ENCODE measurements around the gene POLR2B.
A peak's percentile ranks its signal among the peaks of the same experiment; 100 is the strongest.
"Not testable (repeated sequence)": the region's sequence is repeated elsewhere in the genome, so short reads cannot be mapped to it uniquely, and the experiment has no call there.

POLR2B gene

DNA sequence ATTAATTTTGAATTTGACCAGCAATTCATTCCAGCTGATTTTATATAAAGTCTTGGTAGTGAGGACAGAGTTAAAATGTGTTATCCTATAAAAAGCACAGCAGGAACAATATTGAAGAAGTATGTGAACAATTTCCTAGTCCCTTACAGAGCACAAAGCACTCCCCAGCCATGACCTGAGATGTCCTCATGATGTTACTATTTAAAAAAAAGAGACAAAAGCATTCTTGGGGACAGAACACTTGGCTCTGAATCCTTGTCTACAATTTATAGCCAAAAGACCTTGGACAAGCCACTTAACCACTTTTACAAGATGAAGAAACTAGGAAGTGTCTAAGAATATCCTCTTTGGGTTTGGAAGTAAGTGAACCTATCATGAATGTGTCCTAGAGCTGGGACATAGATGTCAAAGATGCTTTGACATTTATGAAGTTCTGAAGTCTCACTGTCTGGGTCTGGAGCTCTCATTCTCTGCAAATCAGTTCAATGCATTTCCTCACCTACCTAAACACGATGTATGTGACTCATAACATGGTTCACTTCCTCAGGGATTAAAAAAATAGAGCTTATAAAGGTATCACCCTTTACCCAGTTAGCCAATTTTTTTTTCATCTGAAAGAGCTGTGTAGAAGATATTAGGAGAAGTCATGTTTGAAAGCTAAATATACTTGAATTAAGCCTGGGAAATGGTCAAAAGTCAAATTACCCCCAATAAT, 70.1 kb downstream of the POLR2B start:
- H3K27ac ChIP-seq (ENCODE audit: low read depth in 2 of 2, low read length in 2 of 2) = no peak overlapping the region

DNA sequence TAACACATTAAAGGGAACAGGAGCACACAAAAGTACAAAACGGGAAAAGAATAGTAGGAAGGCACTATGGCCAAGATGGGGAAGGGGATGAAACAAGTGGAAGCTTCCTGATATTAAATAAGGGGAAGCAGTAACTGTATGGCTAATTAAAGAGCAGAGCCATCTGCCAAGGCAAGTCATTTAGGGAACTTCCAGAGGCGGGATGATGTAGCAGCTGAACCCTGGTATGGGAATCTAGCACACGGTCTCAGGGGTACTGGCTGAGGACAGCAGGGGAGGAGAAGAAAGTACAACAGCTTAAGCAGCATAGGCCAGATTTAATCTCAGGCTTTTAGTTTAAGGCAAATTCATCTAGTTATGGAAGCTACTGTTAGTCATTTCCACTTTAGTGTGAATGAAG, 72.4 kb downstream of the POLR2B start:
- Histone ChIP-seq H3K9me3 (ENCODE audit: control insufficient read depth in 2 of 2, low read length in 2 of 2) (no peaks in the 10 kb centered on the region), H3K27ac (ENCODE audit: low read depth in 2 of 2, low read length in 2 of 2) (no peak overlapping the region), H3K4me1 (ENCODE audit: control insufficient read depth in 2 of 2, insufficient read depth in 2 of 2, low read length in 2 of 2) (no peaks in the 10 kb centered on the region), H3K27me3 (ENCODE audit: control insufficient read depth in 2 of 2, insufficient read depth in 2 of 2, low read length in 2 of 2) (no peaks in the 10 kb centered on the region), H3K36me3 (ENCODE audit: control insufficient read depth in 2 of 2, insufficient read depth in 2 of 2, low read length in 2 of 2) (no peaks in the 10 kb centered on the region), H3K9ac (ENCODE audit: low read depth in 1 of 2, low read length in 2 of 2) (no peak overlapping the region), H3K4me3 (ENCODE audit: low read length in 2 of 2) (no peak overlapping the region)

More for the DNA sequence above, 70.1 kb downstream of the POLR2B start:
- Histone ChIP-seq H3K4me1 (ENCODE audit: control insufficient read depth in 2 of 2, insufficient read depth in 2 of 2, low read length in 2 of 2) (peaks cover under 1% of the 10 kb centered on the region in 2 donors), H3K9me3 (ENCODE audit: control insufficient read depth in 2 of 2, low read length in 2 of 2) (no peaks in the 10 kb centered on the region), H3K36me3 (ENCODE audit: control insufficient read depth in 2 of 2, insufficient read depth in 2 of 2, low read length in 2 of 2) (no peaks in the 10 kb centered on the region), H3K9ac (ENCODE audit: low read depth in 1 of 2, low read length in 2 of 2) (no peak overlapping the region), H3K4me3 (ENCODE audit: low read length in 2 of 2) (no peak overlapping the region), H3K27me3 (ENCODE audit: control insufficient read depth in 2 of 2, insufficient read depth in 2 of 2, low read length in 2 of 2) (no peaks in the 10 kb centered on the region)

GRCh38 chr4:57051524-57051923, 72.8 kb downstream of the POLR2B start:
- Histone ChIP-seq H3K9ac (ENCODE audit: low read depth in 1 of 2, low read length in 2 of 2) (no peak overlapping the region), H3K27me3 (ENCODE audit: control insufficient read depth in 2 of 2, insufficient read depth in 2 of 2, low read length in 2 of 2) (no peaks in the 10 kb centered on the region), H3K27ac (ENCODE audit: low read depth in 2 of 2, low read length in 2 of 2) (no peak overlapping the region)

GRCh38 chr4:57053508-57053907, 74.8 kb downstream of the POLR2B start:
- no peaks in the 10 kb centered on the region for H3K36me3 ChIP-seq (ENCODE audit: control insufficient read depth in 2 of 2, insufficient read depth in 2 of 2, low read length in 2 of 2)
- H3K9me3 ChIP-seq (ENCODE audit: control insufficient read depth in 2 of 2, low read length in 2 of 2) = no peaks in the 10 kb centered on the region
- no peaks in the 10 kb centered on the region for H3K27me3 ChIP-seq (ENCODE audit: control insufficient read depth in 2 of 2, insufficient read depth in 2 of 2, low read length in 2 of 2)
- no peak overlapping the region for H3K27ac ChIP-seq (ENCODE audit: low read depth in 2 of 2, low read length in 2 of 2)
- no peak overlapping the region for H3K9ac ChIP-seq (ENCODE audit: low read depth in 1 of 2, low read length in 2 of 2)
- no peaks in the 10 kb centered on the region for H3K4me1 ChIP-seq (ENCODE audit: control insufficient read depth in 2 of 2, insufficient read depth in 2 of 2, low read length in 2 of 2)
- no peak overlapping the region for H3K4me3 ChIP-seq (ENCODE audit: low read length in 2 of 2)

More at GRCh38 chr4:57051524-57051923, 72.8 kb downstream of the POLR2B start:
- Histone ChIP-seq H3K36me3 (ENCODE audit: control insufficient read depth in 2 of 2, insufficient read depth in 2 of 2, low read length in 2 of 2) (no peaks in the 10 kb centered on the region), H3K9me3 (ENCODE audit: control insufficient read depth in 2 of 2, low read length in 2 of 2) (no peaks in the 10 kb centered on the region), H3K4me3 (ENCODE audit: low read length in 2 of 2) (no peak overlapping the region), H3K4me1 (ENCODE audit: control insufficient read depth in 2 of 2, insufficient read depth in 2 of 2, low read length in 2 of 2) (no peaks in the 10 kb centered on the region)

- no peaks in the 10 kb centered on the region for H3K36me3 ChIP-seq (ENCODE audit: control insufficient read depth in 2 of 2, insufficient read depth in 2 of 2, low read length in 2 of 2)
- no peak overlapping the region for H3K9ac ChIP-seq (ENCODE audit: low read depth in 1 of 2, low read length in 2 of 2)
- no peaks in the 10 kb centered on the region for H3K27me3 ChIP-seq (ENCODE audit: control insufficient read depth in 2 of 2, insufficient read depth in 2 of 2, low read length in 2 of 2)
- no peak overlapping the region for H3K4me3 ChIP-seq (ENCODE audit: low read length in 2 of 2)
- H3K9me3 ChIP-seq (ENCODE audit: control insufficient read depth in 2 of 2, low read length in 2 of 2) = no peaks in the 10 kb centered on the region
- no peaks in the 10 kb centered on the region for H3K4me1 ChIP-seq (ENCODE audit: control insufficient read depth in 2 of 2, insufficient read depth in 2 of 2, low read length in 2 of 2)
- H3K27ac ChIP-seq (ENCODE audit: low read depth in 2 of 2, low read length in 2 of 2) = no peak overlapping the region
These were observed 77.2 kb downstream of the POLR2B start for GRCh38 chr4:57055886-57056285.

- peak overlapping the region; percentile 27 to 38 for H3K27ac ChIP-seq (ENCODE audit: low read depth in 2 of 2, low read length in 2 of 2)
- no peaks in the 10 kb centered on the region for H3K36me3 ChIP-seq (ENCODE audit: control insufficient read depth in 2 of 2, insufficient read depth in 2 of 2, low read length in 2 of 2)
- no peak overlapping the region for H3K4me3 ChIP-seq (ENCODE audit: low read length in 2 of 2)
- H3K9me3 ChIP-seq (ENCODE audit: control insufficient read depth in 2 of 2, low read length in 2 of 2) = no peaks in the 10 kb centered on the region
- no peak overlapping the region for H3K9ac ChIP-seq (ENCODE audit: low read depth in 1 of 2, low read length in 2 of 2)
- H3K27me3 ChIP-seq (ENCODE audit: control insufficient read depth in 2 of 2, insufficient read depth in 2 of 2, low read length in 2 of 2) = no peaks in the 10 kb centered on the region
- no peaks in the 10 kb centered on the region for H3K4me1 ChIP-seq (ENCODE audit: control insufficient read depth in 2 of 2, insufficient read depth in 2 of 2, low read length in 2 of 2)
These were observed 81.4 kb downstream of the POLR2B start for GRCh38 chr4:57059890-57060716.

DNA sequence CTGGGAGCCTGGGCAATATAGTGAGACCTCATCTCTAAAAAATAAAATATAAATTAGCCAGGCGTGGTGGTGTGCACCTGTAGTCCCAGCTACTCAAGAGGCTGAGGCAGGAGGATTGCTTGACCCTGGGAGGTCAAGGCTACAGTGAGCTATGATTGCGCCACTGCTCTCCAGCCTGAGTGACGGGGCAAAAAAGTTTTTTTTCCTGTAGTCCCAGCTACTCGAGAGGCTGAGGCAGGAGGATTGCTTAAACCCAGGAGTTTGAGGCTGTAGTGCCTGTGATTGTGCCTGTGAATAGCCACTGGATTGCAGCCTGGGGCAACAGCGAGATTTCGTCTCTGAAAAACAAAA, 82.0 kb downstream of the POLR2B start:
- not testable (repeated sequence) for H3K27me3 ChIP-seq (ENCODE audit: control insufficient read depth in 2 of 2, insufficient read depth in 2 of 2, low read length in 2 of 2); H3K36me3 ChIP-seq (ENCODE audit: control insufficient read depth in 2 of 2, insufficient read depth in 2 of 2, low read length in 2 of 2); H3K4me1 ChIP-seq (ENCODE audit: control insufficient read depth in 2 of 2, insufficient read depth in 2 of 2, low read length in 2 of 2); H3K9me3 ChIP-seq (ENCODE audit: control insufficient read depth in 2 of 2, low read length in 2 of 2); H3K9ac ChIP-seq (ENCODE audit: low read depth in 1 of 2, low read length in 2 of 2); H3K4me3 ChIP-seq (ENCODE audit: low read length in 2 of 2); H3K27ac ChIP-seq (ENCODE audit: low read depth in 2 of 2, low read length in 2 of 2)

DNA sequence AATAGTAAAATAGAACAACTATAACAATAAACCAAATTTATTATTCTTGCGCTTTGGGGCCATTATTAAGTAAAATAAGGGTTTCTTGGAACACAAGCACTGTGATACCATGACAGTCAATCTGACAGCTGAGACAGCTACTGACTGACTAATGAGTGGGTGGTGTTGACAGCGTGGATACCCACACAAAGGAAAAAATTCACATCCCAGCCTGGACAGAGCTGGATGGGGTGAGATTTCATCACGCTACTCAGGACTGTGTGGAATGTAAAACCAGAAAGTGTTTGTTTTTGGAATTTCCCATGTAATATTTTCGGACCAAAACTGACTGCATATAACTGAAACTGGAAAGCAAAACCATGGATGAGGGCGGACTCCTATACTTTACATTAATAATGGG, 82.7 kb downstream of the POLR2B start:
- H3K4me1 ChIP-seq (ENCODE audit: control insufficient read depth in 2 of 2, insufficient read depth in 2 of 2, low read length in 2 of 2) = peaks cover 0 to 3% of the 10 kb centered on the region in 2 donors
- H3K9ac ChIP-seq (ENCODE audit: low read depth in 1 of 2, low read length in 2 of 2) = no peak overlapping the region
- H3K9me3 ChIP-seq (ENCODE audit: control insufficient read depth in 2 of 2, low read length in 2 of 2) = no peaks in the 10 kb centered on the region
- no peaks in the 10 kb centered on the region for H3K27me3 ChIP-seq (ENCODE audit: control insufficient read depth in 2 of 2, insufficient read depth in 2 of 2, low read length in 2 of 2)
- H3K36me3 ChIP-seq (ENCODE audit: control insufficient read depth in 2 of 2, insufficient read depth in 2 of 2, low read length in 2 of 2) = no peaks in the 10 kb centered on the region
- no peak overlapping the region for H3K27ac ChIP-seq (ENCODE audit: low read depth in 2 of 2, low read length in 2 of 2)
- no peak overlapping the region for H3K4me3 ChIP-seq (ENCODE audit: low read length in 2 of 2)

- H3K36me3 ChIP-seq (ENCODE audit: control insufficient read depth in 2 of 2, insufficient read depth in 2 of 2, low read length in 2 of 2) = no peaks in the 10 kb centered on the region
- no peak overlapping the region for H3K4me3 ChIP-seq (ENCODE audit: low read length in 2 of 2)
- peaks cover 0 to 3% of the 10 kb centered on the region in 2 donors for H3K4me1 ChIP-seq (ENCODE audit: control insufficient read depth in 2 of 2, insufficient read depth in 2 of 2, low read length in 2 of 2)
- no peaks in the 10 kb centered on the region for H3K27me3 ChIP-seq (ENCODE audit: control insufficient read depth in 2 of 2, insufficient read depth in 2 of 2, low read length in 2 of 2)
- H3K27ac ChIP-seq (ENCODE audit: low read depth in 2 of 2, low read length in 2 of 2) = no peak overlapping the region
- H3K9me3 ChIP-seq (ENCODE audit: control insufficient read depth in 2 of 2, low read length in 2 of 2) = no peaks in the 10 kb centered on the region
- H3K9ac ChIP-seq (ENCODE audit: low read depth in 1 of 2, low read length in 2 of 2) = no peak overlapping the region
These were observed 84.8 kb downstream of the POLR2B start for GRCh38 chr4:57063518-57063917.

DNA sequence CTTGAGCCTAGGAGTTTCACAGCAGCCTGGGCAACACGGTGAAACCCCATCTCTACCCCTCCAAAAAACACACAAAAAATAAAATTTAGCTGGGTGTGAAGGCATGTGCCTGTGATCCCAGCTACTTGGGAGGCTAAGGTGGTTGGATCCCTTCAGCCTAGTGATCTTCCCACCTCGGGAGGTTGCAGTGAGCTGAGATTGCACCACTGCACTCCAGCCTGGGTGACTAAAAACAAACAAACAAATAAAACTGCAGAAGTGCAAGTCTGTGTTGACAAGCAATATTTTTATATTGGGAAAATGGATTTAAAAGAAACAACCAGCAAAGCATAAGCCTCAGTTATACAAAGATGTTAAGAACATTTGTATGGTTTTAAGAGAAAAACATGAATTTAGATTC, 85.4 kb downstream of the POLR2B start:
- H3K9ac ChIP-seq (ENCODE audit: low read depth in 1 of 2, low read length in 2 of 2) = no peak overlapping the region
- peaks cover 0 to 3% of the 10 kb centered on the region in 2 donors for H3K4me1 ChIP-seq (ENCODE audit: control insufficient read depth in 2 of 2, insufficient read depth in 2 of 2, low read length in 2 of 2)
- no peak overlapping the region for H3K27ac ChIP-seq (ENCODE audit: low read depth in 2 of 2, low read length in 2 of 2)
- H3K36me3 ChIP-seq (ENCODE audit: control insufficient read depth in 2 of 2, insufficient read depth in 2 of 2, low read length in 2 of 2) = no peaks in the 10 kb centered on the region
- no peak overlapping the region for H3K4me3 ChIP-seq (ENCODE audit: low read length in 2 of 2)
- no peaks in the 10 kb centered on the region for H3K27me3 ChIP-seq (ENCODE audit: control insufficient read depth in 2 of 2, insufficient read depth in 2 of 2, low read length in 2 of 2)
- H3K9me3 ChIP-seq (ENCODE audit: control insufficient read depth in 2 of 2, low read length in 2 of 2) = no peaks in the 10 kb centered on the region
